HEK293 (cell line): ENCODE data around the gene C2orf69.

Experiments
- BCL11A ChIP-seq: fragments of 450-650 bp; formaldehyde crosslinking; IDR thresholded peaks from 2 replicates; pipeline ENCODE4 v1.5.1; 2016; ENCODE audit warnings: low read depth, missing biosample characterization, missing genetic modification characterization
- BCL6B ChIP-seq: fragments of 450-650 bp; formaldehyde crosslinking; IDR thresholded peaks from 2 replicates; pipeline ENCODE4 v1.5.1; 2017; ENCODE audit warnings: missing biosample characterization, missing genetic modification characterization
- GLIS2 ChIP-seq: fragments of 450-650 bp; formaldehyde crosslinking; IDR thresholded peaks from 2 replicates; pipeline ENCODE4 v1.5.1; 2016; ENCODE audit warnings: missing biosample characterization, missing genetic modification characterization
- IKZF3 ChIP-seq: fragments of 450-650 bp; IDR thresholded peaks from 2 replicates; pipeline ENCODE4 v1.5.0; 2018; ENCODE audit warnings: missing biosample characterization, mild to moderate bottlenecking, missing genetic modification characterization, moderate library complexity
- KLF9 ChIP-seq: fragments of 450-650 bp; formaldehyde crosslinking; IDR thresholded peaks from 2 replicates; pipeline ENCODE4 v1.5.1; 2016; ENCODE audit warnings: missing biosample characterization, missing genetic modification characterization, low read depth
- OSR2 ChIP-seq: fragments of 450-650 bp; formaldehyde crosslinking; IDR thresholded peaks from 2 replicates; pipeline ENCODE4 v1.5.1; 2016; ENCODE audit warnings: missing biosample characterization, missing genetic modification characterization
- ZBTB44 ChIP-seq: fragments of 450-650 bp; IDR thresholded peaks from 2 replicates; pipeline ENCODE4 v1.5.1; 2018; ENCODE audit warnings: missing biosample characterization, mild to moderate bottlenecking, missing genetic modification characterization
- ZFHX2 ChIP-seq: fragments of 450-650 bp; formaldehyde crosslinking; conservative IDR thresholded peaks from 2 replicates; pipeline ENCODE4 v1.5.1; 2016; ENCODE audit warnings: missing biosample characterization, missing genetic modification characterization
- ZNF112 ChIP-seq: fragments of 450-650 bp; formaldehyde crosslinking; IDR thresholded peaks from 2 replicates; pipeline ENCODE4 v1.5.0; 2017; ENCODE audit warnings: missing biosample characterization, missing genetic modification characterization
- ZNF114 ChIP-seq: fragments of 450-650 bp; formaldehyde crosslinking; IDR thresholded peaks from 2 replicates; pipeline ENCODE4 v1.5.0; 2017; ENCODE audit warnings: missing biosample characterization, missing genetic modification characterization
- ZNF175 ChIP-seq: fragments of 450-650 bp; formaldehyde crosslinking; IDR thresholded peaks from 2 replicates; pipeline ENCODE4 v1.5.1; 2016; ENCODE audit warnings: missing biosample characterization, missing genetic modification characterization
- ZNF18 ChIP-seq: fragments of 450-650 bp; formaldehyde crosslinking; IDR thresholded peaks from 2 replicates; pipeline ENCODE4 v1.5.1; 2016; ENCODE audit warnings: missing biosample characterization, missing genetic modification characterization
- ZNF2 ChIP-seq: fragments of 450-650 bp; formaldehyde crosslinking; IDR thresholded peaks from 2 replicates; pipeline ENCODE4 v1.5.1; 2016; ENCODE audit warnings: missing biosample characterization, missing genetic modification characterization
- ZNF202 ChIP-seq: fragments of 450-650 bp; formaldehyde crosslinking; IDR thresholded peaks from 2 replicates; pipeline ENCODE4 v1.5.1; 2016; ENCODE audit warnings: missing biosample characterization, missing genetic modification characterization, borderline replicate concordance
- ZNF341 ChIP-seq: fragments of 450-650 bp; formaldehyde crosslinking; IDR thresholded peaks from 2 replicates; pipeline ENCODE4; 2016; ENCODE audit warnings: low read depth, missing biosample characterization, missing genetic modification characterization
- ZNF391 ChIP-seq: fragments of 450-650 bp; formaldehyde crosslinking; IDR thresholded peaks from 2 replicates; pipeline ENCODE4 v1.5.1; 2016; ENCODE audit warnings: low read depth, missing biosample characterization, missing genetic modification characterization, borderline replicate concordance
- ZNF449 ChIP-seq: fragments of 450-650 bp; formaldehyde crosslinking; IDR thresholded peaks from 2 replicates; pipeline ENCODE4 v1.5.1; 2017; ENCODE audit warnings: missing biosample characterization, mild to moderate bottlenecking, missing genetic modification characterization, moderate library complexity
- ZNF48 ChIP-seq: fragments of 450-650 bp; formaldehyde crosslinking; IDR thresholded peaks from 2 replicates; pipeline ENCODE4 v1.5.1; 2016; ENCODE audit warnings: missing biosample characterization, missing genetic modification characterization
- ZNF530 ChIP-seq: fragments of 450-650 bp; formaldehyde crosslinking; IDR thresholded peaks from 2 replicates; pipeline ENCODE4 v1.5.1; 2016; ENCODE audit warnings: low read depth, missing biosample characterization, missing genetic modification characterization
- ZNF544 ChIP-seq: fragments of 450-650 bp; formaldehyde crosslinking; IDR thresholded peaks from 2 replicates; pipeline ENCODE4 v1.5.0; 2017; ENCODE audit warnings: missing biosample characterization, missing genetic modification characterization
- ZNF596 ChIP-seq: fragments of 450-650 bp; IDR thresholded peaks from 2 replicates; pipeline ENCODE4 v1.5.0; 2018; ENCODE audit warnings: missing biosample characterization, mild to moderate bottlenecking, missing genetic modification characterization, moderate library complexity
- ZNF639 ChIP-seq: fragments of 450-650 bp; formaldehyde crosslinking; IDR thresholded peaks from 2 replicates; pipeline ENCODE4 v1.5.1; 2016; ENCODE audit warnings: missing biosample characterization, missing genetic modification characterization
- ZNF704 ChIP-seq: fragments of 450-650 bp; formaldehyde crosslinking; IDR thresholded peaks from 2 replicates; pipeline ENCODE4 v1.5.1; 2016; ENCODE audit warnings: missing biosample characterization, missing genetic modification characterization
- ZNF747 ChIP-seq: fragments of 450-650 bp; formaldehyde crosslinking; IDR thresholded peaks from 2 replicates; pipeline ENCODE4 v1.5.1; 2016; ENCODE audit warnings: missing biosample characterization, missing genetic modification characterization
- ZNF76 ChIP-seq: fragments of 450-650 bp; formaldehyde crosslinking; IDR thresholded peaks from 2 replicates; pipeline ENCODE4; 2016; ENCODE audit warnings: low read depth, missing biosample characterization, missing genetic modification characterization, borderline replicate concordance
- ZNF792 ChIP-seq: fragments of 450-650 bp; formaldehyde crosslinking; IDR thresholded peaks from 2 replicates; pipeline ENCODE4 v1.5.1; 2016; ENCODE audit warnings: missing biosample characterization, missing genetic modification characterization
- ZNF830 ChIP-seq: fragments of 450-650 bp; IDR thresholded peaks from 2 replicates; pipeline ENCODE4 v1.5.0; 2018; ENCODE audit warnings: missing biosample characterization, missing genetic modification characterization, low read depth, mild to moderate bottlenecking, moderate library complexity

Gene C2orf69

GRCh38 chr2:199955339-199956061, 44.4 kb downstream of the C2orf69 start, which contains the start of the genes MAIP1 and TYW5 (continued):
- TF ChIP-seq BCL6B (tag by site-specific recombination) (no peak), ZNF596 (tag by site-specific recombination) (no peak), ZNF48 (tag by site-specific recombination) (no peak), OSR2 (tag by site-specific recombination) (no peak), ZNF76 (tag by site-specific recombination) (peak; percentile 88), ZNF341 (tag by site-specific recombination) (0 out of 2 replicates have a peak, but pooled peaks have one; percentile 14), ZNF391 (tag by site-specific recombination) (0 out of 2 replicates have a peak, but pooled peaks have one; percentile 44), GLIS2 (tag by site-specific recombination) (no peak), KLF9 (tag by site-specific recombination) (0 out of 2 replicates have a peak, but pooled peaks have one; percentile 20), ZNF2 (peak; percentile 84; the same call in 1 of the 2 replicates), ZNF202 (tag by site-specific recombination) (no peak), ZNF747 (tag by site-specific recombination) (no peak), ZBTB44 (tag by site-specific recombination) (no peak), ZNF114 (tag by site-specific recombination) (no peak), ZNF449 (tag by site-specific recombination) (no peak), ZNF639 (tag by site-specific recombination) (peak; percentile 52; the same call in 1 of the 2 replicates), BCL11A (no peak), ZNF792 (tag by site-specific recombination) (no peak), ZNF175 (tag by site-specific recombination) (no peak), ZNF830 (no peak), IKZF3 (tag by site-specific recombination) (peak; percentile 38; the same call in 1 of the 2 replicates), ZNF112 (tag by site-specific recombination) (no peak), ZFHX2 (tag by site-specific recombination) (no peak), ZNF544 (no peak), ZNF530 (tag by site-specific recombination) (no peak), ZNF704 (tag by site-specific recombination) (no peak), ZNF18 (peak; percentile 80)
